CD14-positive monocyte (primary cell): ENCODE data around the gene CACUL1. TPM values are rescaled to one million over a fixed set of nuclear protein-coding genes. Genes with fewer than 3 reads are reported as not detected.

Experiments used
- DNase-seq, 3 donors: peaks; one replicate each; pipeline ENCODE4 v3.0.0-alpha.2; 2011 to 2022
- H2AFZ ChIP-seq: 2 replicates; pipeline ENCODE4 v1.6.0; 2012; ENCODE audit warnings: mild to moderate bottlenecking, low read depth, low read length, inconsistent platforms; ENCODE audit not compliant: insufficient read depth, poor library complexity, severe bottlenecking
- H3K27ac ChIP-seq, 2 donors: 1 replicate in 1 of 2; 2 replicates in 1 of 2; pipeline ENCODE4 v1.5.1; 2012 to 2013; ENCODE audit warnings: low read length in 2 of 2, control low read depth in 1 of 2, inconsistent platforms in 1 of 2, low read depth in 1 of 2, mild to moderate bottlenecking in 1 of 2
- H3K27me3 ChIP-seq, 2 donors: one replicate each; pipeline versions ENCODE4 v1.6.0 to v1.6.1; 2011 to 2013; ENCODE audit warnings: low read length in 2 of 2; ENCODE audit not compliant: control insufficient read depth in 2 of 2, insufficient read depth in 2 of 2
- H3K36me3 ChIP-seq, 2 donors: replicated peaks in 1 of 2; 1 replicate in 1 of 2; 2 replicates in 1 of 2; pipeline versions ENCODE4 v1.5.1 to v1.6.1; 2012 to 2013; ENCODE audit warnings: low read length in 2 of 2, control low read depth in 1 of 2, inconsistent platforms in 1 of 2, mild to moderate bottlenecking in 1 of 2; ENCODE audit not compliant: insufficient read depth in 2 of 2, control insufficient read depth in 1 of 2
- H3K4me1 ChIP-seq, 2 donors: 1 replicate in 1 of 2; 2 replicates in 1 of 2; pipeline versions ENCODE4 v1.5.1 to v1.6.1; 2012 to 2013; ENCODE audit warnings: low read length in 2 of 2, control low read depth in 1 of 2, inconsistent platforms in 1 of 2, mild to moderate bottlenecking in 1 of 2, moderate library complexity in 1 of 2; ENCODE audit not compliant: insufficient read depth in 2 of 2, control insufficient read depth in 1 of 2
- H3K4me2 ChIP-seq: replicated peaks from 2 replicates; pipeline ENCODE3; 2012; ENCODE audit warnings: low read length, moderate library complexity, mild to moderate bottlenecking; ENCODE audit not compliant: poor library complexity, severe bottlenecking; ENCODE audit errors: extremely low read depth
- H3K4me3 ChIP-seq, 3 experiments: fragments of 200-600 bp in 1 of 3; sonication (generic) in 1 of 3; replicated peaks in 1 of 3; 1 replicate in 2 of 3; 2 replicates in 1 of 3; pipeline ENCODE4 v1.5.1; 2011 to 2013; ENCODE audit warnings: low read length in 3 of 3, mild to moderate bottlenecking in 3 of 3, control low read depth in 2 of 3, low read depth in 2 of 3, inconsistent platforms in 1 of 3, moderate library complexity in 1 of 3
- H3K79me2 ChIP-seq: 2 replicates; pipeline ENCODE4 v1.6.0; 2012; ENCODE audit warnings: mild to moderate bottlenecking, control low read depth, inconsistent platforms, low read length, moderate library complexity; ENCODE audit not compliant: insufficient read depth
- H3K9ac ChIP-seq: 2 replicates; pipeline ENCODE4 v1.6.0; 2017; ENCODE audit warnings: low read length, mild to moderate bottlenecking; ENCODE audit not compliant: insufficient read depth, poor library complexity, severe bottlenecking
- H3K9me3 ChIP-seq, 2 donors: replicated peaks in 1 of 2; 1 replicate in 1 of 2; 2 replicates in 1 of 2; pipeline versions ENCODE4 v1.5.1 to v1.6.1; 2012 to 2013; ENCODE audit warnings: low read length in 2 of 2, control low read depth in 1 of 2; ENCODE audit not compliant: control insufficient read depth in 1 of 2, insufficient read depth in 1 of 2
- H4K20me1 ChIP-seq: 2 replicates; pipeline ENCODE4 v1.6.0; 2012; ENCODE audit warnings: mild to moderate bottlenecking, low read length, control low read depth, moderate library complexity; ENCODE audit not compliant: insufficient read depth
- H3K27ac Mint-ChIP-seq, 7 donors: one replicate each; pipeline ENCODE4 v1.8.0; 2020; ENCODE audit warnings: mild to moderate bottlenecking in 7 of 7, mixed read lengths in 7 of 7, moderate library complexity in 6 of 7, inconsistent platforms in 2 of 7
- H3K27me3 Mint-ChIP-seq, 3 donors: one replicate each; pipeline ENCODE4 v1.8.0; 2021 to 2022; ENCODE audit warnings: low read depth in 3 of 3, mild to moderate bottlenecking in 3 of 3, mixed read lengths in 3 of 3, moderate library complexity in 3 of 3, inconsistent platforms in 1 of 3
- H3K36me3 Mint-ChIP-seq, 2 donors: one replicate each; pipeline ENCODE4 v1.8.0; 2020; ENCODE audit warnings: mixed read lengths in 2 of 2, inconsistent platforms in 1 of 2, mild to moderate bottlenecking in 1 of 2
- H3K4me1 Mint-ChIP-seq: one replicate; pipeline ENCODE4 v1.8.0; 2020; ENCODE audit warnings: mild to moderate bottlenecking, mixed read lengths
- H3K4me3 Mint-ChIP-seq, 2 donors: one replicate each; pipeline ENCODE4 v1.8.0; 2020; ENCODE audit warnings: mild to moderate bottlenecking in 2 of 2, mixed read lengths in 2 of 2, moderate library complexity in 1 of 2
- H3K9me3 Mint-ChIP-seq, 7 donors: one replicate each; pipeline ENCODE4 v1.8.0; 2020 to 2022; ENCODE audit warnings: mixed read lengths in 7 of 7, mild to moderate bottlenecking in 6 of 7, moderate library complexity in 6 of 7, inconsistent platforms in 2 of 7
- WGBS: methylation state at CpG from one replicate; pipeline ENCODE4 v1.1.5; 2013; ENCODE audit warnings: missing lambda C conversion rate; ENCODE audit not compliant: insufficient coverage; 5-methylcytosine and 5-hydroxymethylcytosine counted together
- intact Hi-C, 2 donors: fragments of 100-400 bp; cut with micrococcal nuclease; formaldehyde crosslinking; loops; one replicate each; pipeline versions ENCODE4 v1.15.0 to v1.15.1; 2023
- polyA plus RNA-seq, 3 donors: library from polyadenylated mRNA; depleted of rRNA in 1 of 3; unstranded in 2 of 3; stranded (reverse) in 1 of 3; fragments of 300-500 nt in 2 of 3; fragments of >200 nt in 1 of 3; fragmentation: Illumina TruSeq in 2 of 3; gene quantifications; 1 replicate in 2 of 3; 2 replicates in 1 of 3; pipeline ENCODE4 v1.2.3, GENCODE V29; 2012 to 2021
- TF ChIP-seq, protein P1 (sequence below): fragments of 200-600 bp; IDR thresholded peaks from one replicate; pipeline ENCODE4 v1.8.0; 2022; ENCODE audit warnings: antibody characterized with exemption, mild to moderate bottlenecking

CACUL1 gene
- polyA plus RNA-seq, 3 donors: 18.1 to 50.8 (median 38.8) TPM

DNA sequence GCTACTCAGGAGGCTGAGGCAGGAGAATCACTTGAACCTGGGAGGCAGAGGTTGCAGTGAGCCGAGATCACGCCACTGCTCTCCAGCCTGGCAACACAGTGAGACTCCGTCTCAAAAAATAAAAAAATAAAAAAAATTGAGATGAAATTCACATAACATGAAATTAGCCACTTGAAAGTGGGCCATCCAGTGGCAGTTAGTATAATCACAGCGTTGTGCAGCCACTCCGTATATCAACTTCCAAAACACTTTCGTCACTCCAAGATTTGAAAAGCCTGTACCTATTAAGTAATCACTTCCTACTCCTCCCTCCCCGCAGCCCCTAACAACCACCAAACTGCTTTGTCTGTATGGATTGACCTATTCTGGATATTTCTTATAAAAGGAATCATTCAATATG, 20.7 kb upstream of the CACUL1 start:
- H2AFZ ChIP-seq: no peak overlapping the region
- Mint-ChIP-seq H3K36me3 (peaks cover 0 to 2% of the 10 kb centered on the region in 2 donors), H3K4me3 (no peak overlapping the region), H3K27me3 (peaks cover 2 to 6% (median 2%) of the 10 kb centered on the region in 3 donors), H3K27ac (peak overlapping the region in 1 of 7 donors; percentile 33), H3K9me3 (peaks cover 17 to 49% (median 29%) of the 10 kb centered on the region in 7 donors), H3K4me1 (peaks cover 10% of the 10 kb centered on the region)
- no peak for DNase-seq
- H3K4me2 ChIP-seq: no peak overlapping the region
- intact Hi-C loops: no loop called here
- H4K20me1 ChIP-seq: no peaks in the 10 kb centered on the region
- WGBS: 40% methylated on average over 1 of the region's 7 CpGs
- no peak overlapping the region for H3K27ac ChIP-seq
- no peak overlapping the region for H3K9ac ChIP-seq
- no peaks in the 10 kb centered on the region for H3K79me2 ChIP-seq
- H3K9me3 ChIP-seq: peaks cover 8 to 17% of the 10 kb centered on the region in 2 donors
- H3K27me3 ChIP-seq: no peaks in the 10 kb centered on the region
- H3K4me3 ChIP-seq: no peak overlapping the region
- H3K36me3 ChIP-seq: no peaks in the 10 kb centered on the region
- TF ChIP-seq, protein P1, sequence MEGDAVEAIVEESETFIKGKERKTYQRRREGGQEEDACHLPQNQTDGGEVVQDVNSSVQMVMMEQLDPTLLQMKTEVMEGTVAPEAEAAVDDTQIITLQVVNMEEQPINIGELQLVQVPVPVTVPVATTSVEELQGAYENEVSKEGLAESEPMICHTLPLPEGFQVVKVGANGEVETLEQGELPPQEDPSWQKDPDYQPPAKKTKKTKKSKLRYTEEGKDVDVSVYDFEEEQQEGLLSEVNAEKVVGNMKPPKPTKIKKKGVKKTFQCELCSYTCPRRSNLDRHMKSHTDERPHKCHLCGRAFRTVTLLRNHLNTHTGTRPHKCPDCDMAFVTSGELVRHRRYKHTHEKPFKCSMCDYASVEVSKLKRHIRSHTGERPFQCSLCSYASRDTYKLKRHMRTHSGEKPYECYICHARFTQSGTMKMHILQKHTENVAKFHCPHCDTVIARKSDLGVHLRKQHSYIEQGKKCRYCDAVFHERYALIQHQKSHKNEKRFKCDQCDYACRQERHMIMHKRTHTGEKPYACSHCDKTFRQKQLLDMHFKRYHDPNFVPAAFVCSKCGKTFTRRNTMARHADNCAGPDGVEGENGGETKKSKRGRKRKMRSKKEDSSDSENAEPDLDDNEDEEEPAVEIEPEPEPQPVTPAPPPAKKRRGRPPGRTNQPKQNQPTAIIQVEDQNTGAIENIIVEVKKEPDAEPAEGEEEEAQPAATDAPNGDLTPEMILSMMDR: peak; percentile 24
- H3K4me1 ChIP-seq: no peaks in the 10 kb centered on the region

- Mint-ChIP-seq H3K27me3 (peaks cover 2 to 8% (median 6%) of the 10 kb centered on the region in 3 donors), H3K36me3 (peaks cover 0 to 2% of the 10 kb centered on the region in 2 donors), H3K9me3 (peaks cover 20 to 47% (median 35%) of the 10 kb centered on the region in 7 donors), H3K4me3 (no peak overlapping the region), H3K27ac (no peak overlapping the region), H3K4me1 (peaks cover 7% of the 10 kb centered on the region)
- intact Hi-C loops: no loop called here
- Histone ChIP-seq H3K4me1 (no peaks in the 10 kb centered on the region), H3K4me3 (no peak overlapping the region), H3K9ac (no peak overlapping the region), H3K79me2 (no peaks in the 10 kb centered on the region), H3K9me3 (peaks cover 8 to 21% of the 10 kb centered on the region in 2 donors), H3K27me3 (no peaks in the 10 kb centered on the region), H3K36me3 (no peaks in the 10 kb centered on the region), H4K20me1 (no peaks in the 10 kb centered on the region), H2AFZ (no peak overlapping the region), H3K4me2 (no peak overlapping the region), H3K27ac (no peak overlapping the region)
- TF ChIP-seq, protein P1: no peak
- DNase-seq: no peak
- WGBS: no CpG with 5 or more reads among the region's 4 CpGs
Observed at GRCh38 chr10:118773041-118773440, 18.3 kb upstream of the CACUL1 start.
